Panc1 (cell line): Measurements from ENCODE around the gene TNFRSF1B.

ENCODE experiments used
- POLR2AphosphoS5 ChIP-seq: IDR thresholded peaks from 2 replicates; pipeline ENCODE4 v1.6.1; 2012; ENCODE audit warnings: mild to moderate bottlenecking, low read depth, low read length, moderate library complexity
- SIN3A ChIP-seq: IDR thresholded peaks from 2 replicates; pipeline ENCODE4 v1.6.1; 2012; ENCODE audit warnings: low read depth, mild to moderate bottlenecking, low read length, moderate library complexity, borderline replicate concordance; ENCODE audit not compliant: insufficient read depth
- TF ChIP-seq, protein P1 (sequence below): fragments of 450-650 bp; IDR thresholded peaks from 2 replicates; pipeline ENCODE4 v1.5.1; 2017; ENCODE audit warnings: mild to moderate bottlenecking

DNA sequence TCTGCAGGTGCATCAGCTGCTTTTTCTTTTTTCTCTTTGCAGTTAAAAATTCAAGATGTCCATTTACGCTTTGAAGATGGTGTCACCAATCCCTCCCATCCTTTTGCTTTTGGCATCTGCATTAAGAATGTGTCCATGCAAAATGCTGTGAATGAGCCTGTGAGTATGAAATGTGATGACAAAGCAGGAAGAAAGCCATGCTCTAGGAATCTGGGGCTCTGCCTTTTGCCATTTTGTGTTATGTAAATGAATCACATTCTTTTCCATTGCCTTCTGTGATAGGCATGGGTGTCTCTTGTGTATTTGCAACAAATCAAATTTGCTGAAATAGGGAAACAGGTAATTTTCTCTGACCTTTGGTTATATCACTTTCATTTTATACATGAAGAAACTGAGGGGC is 82.4 kb downstream of the TNFRSF1B start:
- TF ChIP-seq, protein P1, sequence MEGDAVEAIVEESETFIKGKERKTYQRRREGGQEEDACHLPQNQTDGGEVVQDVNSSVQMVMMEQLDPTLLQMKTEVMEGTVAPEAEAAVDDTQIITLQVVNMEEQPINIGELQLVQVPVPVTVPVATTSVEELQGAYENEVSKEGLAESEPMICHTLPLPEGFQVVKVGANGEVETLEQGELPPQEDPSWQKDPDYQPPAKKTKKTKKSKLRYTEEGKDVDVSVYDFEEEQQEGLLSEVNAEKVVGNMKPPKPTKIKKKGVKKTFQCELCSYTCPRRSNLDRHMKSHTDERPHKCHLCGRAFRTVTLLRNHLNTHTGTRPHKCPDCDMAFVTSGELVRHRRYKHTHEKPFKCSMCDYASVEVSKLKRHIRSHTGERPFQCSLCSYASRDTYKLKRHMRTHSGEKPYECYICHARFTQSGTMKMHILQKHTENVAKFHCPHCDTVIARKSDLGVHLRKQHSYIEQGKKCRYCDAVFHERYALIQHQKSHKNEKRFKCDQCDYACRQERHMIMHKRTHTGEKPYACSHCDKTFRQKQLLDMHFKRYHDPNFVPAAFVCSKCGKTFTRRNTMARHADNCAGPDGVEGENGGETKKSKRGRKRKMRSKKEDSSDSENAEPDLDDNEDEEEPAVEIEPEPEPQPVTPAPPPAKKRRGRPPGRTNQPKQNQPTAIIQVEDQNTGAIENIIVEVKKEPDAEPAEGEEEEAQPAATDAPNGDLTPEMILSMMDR = no peak
- TF ChIP-seq SIN3A (no peak), POLR2AphosphoS5 (no peak)
